ENCODE data around the gene STPG4.
"Not testable (repeated sequence)": the region's sequence is repeated elsewhere in the genome, so short reads cannot be mapped to it uniquely, and the experiment has no call there.

The STPG4 gene

DNA sequence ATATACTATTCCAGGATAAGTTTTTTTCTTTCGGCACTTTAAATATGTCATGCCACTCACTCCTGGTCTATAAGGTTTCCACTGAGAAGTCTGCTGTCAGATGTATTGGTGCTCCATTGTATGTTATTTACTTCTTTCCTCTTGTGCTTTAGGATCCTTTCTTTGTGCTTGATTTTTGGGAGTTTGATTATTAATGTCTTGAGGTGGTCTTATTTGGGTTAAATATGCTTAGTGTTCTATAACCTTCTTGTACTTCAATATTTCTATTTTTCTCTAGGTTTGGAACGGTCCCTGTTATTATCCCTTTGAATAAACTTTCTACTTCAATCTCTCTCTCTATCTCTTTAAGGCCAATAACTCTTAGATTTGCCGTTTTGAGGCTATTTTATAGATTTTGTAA lies 28.3 kb downstream of the STPG4 start:
- DNase-seq (ENCODE audit: low read depth in 2 of 2): no peak

DNA sequence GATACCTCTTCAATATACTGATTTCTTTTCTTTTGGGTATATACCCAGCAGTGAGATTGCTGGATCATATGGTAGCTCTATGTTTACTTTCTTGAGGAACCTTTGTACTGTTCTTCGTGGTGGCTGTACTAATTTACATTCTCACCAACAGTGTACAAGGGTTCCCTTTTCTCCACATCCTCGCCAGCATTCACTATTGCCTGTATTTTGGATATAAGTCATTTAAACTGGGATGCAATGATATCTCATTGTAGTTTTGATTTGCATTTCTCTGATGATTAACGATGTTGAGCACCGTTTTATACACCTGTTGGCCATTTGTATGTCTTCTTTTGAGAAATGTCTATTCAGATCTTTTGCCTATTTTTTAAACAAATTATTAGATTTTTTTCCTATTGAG lies 30.4 kb downstream of the STPG4 start:
- DNase-seq (ENCODE audit: low read depth in 2 of 2): not testable (repeated sequence)

DNA sequence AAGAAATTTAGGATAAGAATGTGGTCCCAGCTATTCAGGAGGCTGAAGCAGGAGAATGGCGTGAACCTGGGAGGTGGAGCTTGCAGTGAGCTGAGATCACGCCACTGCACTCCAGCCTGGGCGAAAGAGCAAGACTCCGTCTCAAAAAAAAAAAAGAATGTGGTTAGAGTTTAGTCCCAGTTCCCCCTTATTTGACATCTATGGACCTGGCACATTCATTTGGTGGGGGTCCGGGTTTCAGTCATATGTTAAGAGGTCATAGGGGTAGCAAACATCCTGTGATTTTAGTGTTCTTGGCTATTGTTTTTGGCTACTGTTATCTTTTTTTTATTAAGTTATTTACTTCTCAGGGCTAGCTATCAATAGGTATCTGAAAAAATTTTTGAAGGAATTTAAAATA lies 34.7 kb downstream of the STPG4 start:
- DNase-seq (ENCODE audit: low read depth in 2 of 2): not testable (repeated sequence)

DNA sequence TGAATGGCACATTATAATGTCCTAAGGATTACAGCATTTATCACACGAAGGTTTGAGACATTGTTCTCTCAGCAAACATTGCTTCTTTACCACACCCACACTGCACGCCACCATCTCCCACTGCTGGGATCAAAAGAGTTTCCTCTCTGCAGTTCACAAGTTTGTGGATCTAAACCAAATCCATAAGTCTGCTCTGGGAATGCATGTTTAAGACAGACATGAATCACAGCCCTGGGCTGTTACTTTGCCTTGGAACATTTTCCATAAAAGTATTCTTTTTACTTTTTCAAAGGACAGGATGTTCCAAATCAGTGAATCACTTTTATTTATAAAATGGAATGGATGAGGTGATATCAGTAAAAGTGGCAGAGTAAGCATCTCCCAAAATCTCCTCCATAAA lies 36.1 kb downstream of the STPG4 start:
- DNase-seq (ENCODE audit: low read depth in 2 of 2): no peak

DNA sequence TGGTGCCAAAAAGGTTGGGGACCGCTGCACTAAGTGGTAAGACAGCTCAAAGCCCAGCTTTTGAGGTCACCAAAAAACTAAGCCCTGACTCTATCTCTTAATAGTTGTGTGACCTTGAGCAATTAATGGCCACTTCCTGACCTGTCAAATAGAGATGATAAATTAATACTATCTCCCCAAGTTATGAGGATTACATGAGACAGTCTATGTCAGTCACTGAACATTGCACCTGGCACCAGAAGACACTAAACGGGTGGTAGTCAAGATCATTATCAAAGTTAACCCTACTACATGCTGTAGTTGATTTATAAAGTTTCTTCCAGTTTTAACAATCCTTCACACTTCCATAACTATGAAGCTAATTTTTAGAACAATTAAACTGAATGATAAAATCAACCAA lies 36.5 kb downstream of the STPG4 start:
- no peak for DNase-seq (ENCODE audit: low read depth in 2 of 2)

DNA sequence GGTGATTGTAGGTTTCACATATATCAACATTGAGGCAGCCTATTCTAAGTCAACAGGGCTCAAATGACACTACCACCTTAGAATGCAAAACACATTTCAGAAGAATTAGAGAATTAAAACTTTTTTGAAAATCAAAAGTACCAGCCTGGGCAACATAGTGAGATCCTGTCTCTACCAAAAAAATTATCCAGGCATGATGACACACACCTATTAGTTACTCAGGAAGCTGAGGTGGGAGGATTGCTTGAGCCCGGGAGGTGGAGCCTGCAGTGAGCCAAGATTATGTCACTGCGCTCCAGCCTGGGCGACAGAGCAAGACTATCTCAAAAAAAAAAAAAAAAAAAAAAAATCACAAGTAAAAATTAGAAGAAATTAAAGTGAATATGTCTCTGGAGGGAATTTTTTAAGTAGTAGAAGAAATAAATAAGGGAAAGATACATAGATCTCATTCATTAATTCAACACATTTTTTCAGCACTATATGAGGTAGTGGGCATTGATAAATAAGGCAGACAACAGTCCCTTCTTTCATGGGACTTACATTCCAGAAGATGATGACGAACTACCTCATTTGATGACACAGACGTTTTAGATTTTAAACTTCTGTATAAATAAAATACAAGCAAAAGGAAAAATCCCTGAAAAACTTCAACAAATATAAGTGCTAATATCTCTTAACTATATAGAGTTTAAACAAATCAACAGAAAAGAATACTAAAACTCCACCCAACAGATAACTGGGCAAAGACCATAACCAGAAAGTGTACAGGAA lies 42.3 kb downstream of the STPG4 start:
- no peak for DNase-seq (ENCODE audit: low read depth in 2 of 2)

DNA sequence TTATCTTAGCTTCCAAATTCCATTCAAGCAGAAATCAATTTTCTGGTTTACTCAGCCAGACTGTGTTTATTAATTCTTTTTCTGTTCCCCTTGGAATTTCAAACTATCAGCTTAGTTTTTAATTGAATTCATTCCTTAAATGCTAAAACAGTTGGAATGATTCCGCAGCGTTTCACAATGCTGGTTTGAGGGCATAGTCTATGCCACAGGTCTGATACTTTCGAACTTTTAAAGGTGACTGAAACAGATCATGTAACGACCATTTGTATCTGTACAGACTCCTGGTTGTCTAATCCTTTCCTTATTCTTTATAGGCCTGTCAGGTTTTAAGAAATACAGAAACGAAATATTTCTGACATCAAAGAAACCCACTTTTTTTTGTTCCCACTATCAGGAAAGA lies 45.4 kb downstream of the STPG4 start:
- no peak for DNase-seq (ENCODE audit: low read depth in 2 of 2)

DNA sequence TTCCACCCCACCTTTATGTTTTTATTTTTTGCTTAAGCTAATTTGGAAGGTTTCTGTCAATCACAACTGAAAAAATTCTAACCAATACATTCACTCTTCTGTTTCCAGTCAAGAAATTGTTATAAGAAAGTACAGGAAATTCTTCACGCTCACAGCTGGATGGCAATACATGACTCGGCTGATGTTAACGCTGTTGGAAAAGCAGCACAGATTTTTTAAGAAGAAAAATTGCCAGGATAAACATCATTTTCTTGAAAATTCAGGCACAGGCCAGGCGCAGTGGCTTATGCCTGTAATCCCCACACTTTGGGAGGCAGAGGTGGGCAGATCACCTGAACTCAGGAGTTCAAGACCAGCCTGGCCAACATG lies 46.1 kb downstream of the STPG4 start:
- no peak for DNase-seq (ENCODE audit: low read depth in 2 of 2)

DNA sequence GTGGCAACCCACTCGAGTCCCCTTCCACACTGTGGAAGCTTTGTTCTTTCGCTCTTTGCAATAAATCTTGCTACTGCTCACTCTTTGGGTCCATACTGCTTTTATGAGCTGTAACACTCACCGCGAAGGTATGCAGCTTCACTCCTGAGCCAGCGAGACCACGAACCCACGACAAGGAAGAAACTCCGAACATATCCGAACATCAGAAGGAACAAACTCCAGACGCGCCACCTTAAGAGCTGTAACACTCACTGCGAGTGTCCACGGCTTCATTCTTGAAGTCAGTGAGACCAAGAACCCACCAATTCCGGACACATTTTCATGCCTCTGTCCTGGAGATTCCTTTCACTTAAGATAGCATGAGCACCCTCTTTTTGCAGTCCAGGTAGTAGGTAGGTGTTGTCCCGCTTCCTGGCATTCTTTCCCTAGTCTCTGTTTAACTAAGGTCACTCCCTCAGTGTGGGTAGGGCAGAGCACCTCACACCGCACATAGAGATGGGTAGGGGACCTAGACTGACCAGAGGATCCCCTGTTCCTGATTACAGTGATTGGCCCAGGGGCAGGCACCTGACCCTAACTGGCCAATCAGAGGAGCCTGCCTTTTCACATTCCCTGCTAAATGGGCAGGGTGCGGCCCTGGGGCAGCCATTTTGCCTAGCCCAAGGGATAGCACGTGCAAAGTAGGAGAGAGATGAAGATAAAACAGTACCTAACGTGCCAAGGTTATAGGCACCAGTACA lies 46.7 kb downstream of the STPG4 start:
- not testable (repeated sequence) for DNase-seq (ENCODE audit: low read depth in 2 of 2)

DNA sequence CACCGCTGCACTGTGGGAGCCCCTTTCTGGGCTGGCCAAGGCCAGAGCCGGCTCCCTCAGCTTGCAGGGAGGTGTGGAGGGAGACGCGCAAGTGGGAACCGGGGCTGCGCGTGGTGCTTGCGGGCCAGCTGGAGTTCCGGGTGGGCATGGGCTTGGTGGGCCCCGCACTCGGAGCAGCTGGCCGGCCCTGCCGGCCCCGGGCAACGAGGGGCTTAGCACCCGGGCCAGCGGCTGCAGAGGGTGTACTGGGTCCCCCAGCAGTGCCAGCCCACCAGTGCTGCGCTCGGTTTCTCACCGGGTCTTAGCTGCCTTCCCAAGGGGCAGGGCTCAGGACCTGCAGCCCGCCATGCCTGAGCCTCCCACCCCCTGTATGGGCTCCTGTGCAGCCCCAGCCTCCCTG lies 47.9 kb downstream of the STPG4 start:
- not testable (repeated sequence) for DNase-seq (ENCODE audit: low read depth in 2 of 2)

DNA sequence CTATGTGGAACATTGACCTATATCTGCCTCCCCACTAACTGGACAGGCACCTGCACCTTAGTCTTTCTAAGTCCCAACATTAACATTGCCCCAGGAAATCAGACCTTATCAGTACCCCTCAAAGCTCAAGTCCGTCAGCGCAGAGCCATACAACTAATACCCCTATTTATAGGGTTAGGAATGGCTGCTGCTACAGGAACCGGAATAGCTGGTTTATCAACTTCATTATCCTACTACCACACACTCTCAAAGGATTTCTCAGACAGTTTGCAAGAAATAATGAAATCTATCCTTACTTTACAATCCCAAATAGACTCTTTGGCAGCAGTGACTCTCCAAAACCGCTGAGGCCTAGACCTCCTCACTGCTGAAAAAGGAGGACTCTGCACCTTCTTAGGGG lies 48.9 kb downstream of the STPG4 start:
- not testable (repeated sequence) for DNase-seq (ENCODE audit: low read depth in 2 of 2)

DNA sequence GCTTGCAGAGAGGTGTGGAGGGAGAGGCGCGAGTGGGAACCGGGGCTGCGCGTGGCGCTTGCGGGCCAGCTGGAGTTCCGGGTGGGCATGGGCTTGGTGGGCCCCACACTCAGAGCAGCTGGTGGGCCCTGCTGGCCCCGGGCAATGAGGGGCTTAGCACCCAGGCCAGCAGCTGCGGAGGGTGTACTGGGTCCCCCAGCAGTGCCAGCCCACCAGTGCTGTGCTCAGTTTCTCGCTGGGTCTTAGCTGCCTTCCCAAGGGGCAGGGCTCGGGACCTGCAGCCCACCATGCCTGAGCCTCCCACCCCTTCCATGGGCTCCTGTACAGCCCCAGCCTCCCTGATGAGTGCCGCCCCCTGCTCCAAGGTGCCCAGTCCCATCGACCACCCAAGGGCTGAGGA lies 55.4 kb downstream of the STPG4 start:
- DNase-seq (ENCODE audit: low read depth in 2 of 2): not testable (repeated sequence)

DNA sequence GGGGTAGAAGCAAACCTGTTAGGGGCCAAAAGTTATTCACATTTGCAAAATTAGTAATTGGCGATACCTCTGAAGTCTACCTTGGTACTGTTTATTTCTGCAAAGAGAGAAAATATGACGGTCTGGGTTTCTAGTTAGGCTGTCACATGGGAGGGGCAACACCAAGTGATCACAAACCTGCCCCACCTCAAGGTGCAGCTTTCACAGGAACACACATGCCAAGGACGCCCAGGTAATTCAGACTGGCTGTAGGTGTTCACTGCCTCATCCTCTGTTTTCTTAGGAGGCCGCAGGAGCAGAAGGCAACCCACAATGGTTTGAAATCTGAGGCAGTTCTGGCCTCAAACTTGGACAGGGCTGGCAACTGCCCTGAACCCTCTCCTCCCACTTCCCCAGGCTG lies 56.2 kb downstream of the STPG4 start:
- no peak for DNase-seq (ENCODE audit: low read depth in 2 of 2)

DNA sequence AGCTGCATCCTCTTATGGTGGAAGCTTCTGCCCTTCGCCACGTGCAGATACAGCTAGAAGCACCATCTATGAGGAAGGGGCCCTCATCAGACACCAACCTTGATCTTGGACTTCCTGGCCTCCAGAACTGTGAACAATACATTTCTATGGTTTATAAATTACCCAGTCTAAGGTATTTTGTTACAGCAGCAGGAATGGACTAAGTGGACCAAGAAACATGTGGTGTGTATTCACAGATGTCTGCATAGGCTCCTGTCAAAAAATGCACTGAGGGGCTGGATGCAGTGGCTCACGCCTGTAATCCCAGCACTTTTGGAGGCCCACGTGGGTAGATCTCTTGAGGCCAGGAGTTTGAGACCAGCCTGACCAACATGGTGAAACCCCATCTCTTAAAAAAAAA lies 57.5 kb downstream of the STPG4 start:
- DNase-seq (ENCODE audit: low read depth in 2 of 2): no peak

DNA sequence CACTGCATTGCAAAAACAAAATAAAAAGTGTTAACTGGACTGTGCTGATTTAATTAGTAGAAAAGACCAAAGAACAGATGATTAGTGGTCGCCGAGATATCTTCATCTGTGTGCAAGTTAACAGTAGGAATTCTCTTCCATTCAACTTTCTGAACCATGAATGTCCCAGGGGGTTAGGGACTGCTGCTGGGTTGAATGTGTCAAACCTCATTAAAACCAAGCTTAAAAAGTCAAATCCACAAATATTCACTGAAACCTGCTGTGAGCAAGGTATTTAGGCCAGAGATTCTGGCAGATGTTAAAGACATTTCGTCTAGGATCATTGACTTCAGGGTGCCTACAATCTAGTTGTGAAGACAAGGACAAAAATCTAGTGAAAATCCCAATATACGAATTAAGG lies 58.7 kb downstream of the STPG4 start:
- DNase-seq (ENCODE audit: low read depth in 2 of 2): no peak

DNA sequence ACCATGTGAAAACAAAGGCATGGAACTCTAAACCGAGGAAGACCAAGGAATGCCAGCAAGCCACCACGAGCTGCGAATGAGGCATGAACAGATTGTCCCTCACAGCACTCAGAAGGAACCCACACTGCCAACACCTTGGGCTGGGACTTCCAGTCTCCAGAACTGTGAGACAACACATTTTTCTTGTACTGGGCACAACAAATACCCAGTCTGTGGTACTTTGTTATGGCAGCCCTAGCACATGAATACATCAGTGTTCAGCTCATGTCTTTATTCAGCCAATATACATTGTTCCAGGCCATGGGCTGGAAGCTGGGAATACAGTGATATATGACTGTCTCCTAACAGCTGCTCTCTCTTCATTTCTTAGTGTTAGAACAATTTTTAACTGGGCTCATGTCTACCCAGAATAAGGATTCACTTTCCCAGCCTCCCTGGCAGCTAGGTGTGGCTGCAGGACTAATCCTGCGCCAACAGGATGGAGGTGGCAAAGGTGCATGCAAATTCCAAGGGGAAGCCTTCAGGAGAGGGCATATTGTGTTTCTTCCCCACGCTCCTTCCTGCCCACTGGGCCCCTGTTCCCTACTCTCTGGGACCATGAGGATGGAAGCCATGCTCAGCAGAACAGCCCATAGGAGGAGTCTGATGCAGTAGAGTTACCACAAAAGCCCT lies 59.6 kb downstream of the STPG4 start:
- no peak for DNase-seq (ENCODE audit: low read depth in 2 of 2)

DNA sequence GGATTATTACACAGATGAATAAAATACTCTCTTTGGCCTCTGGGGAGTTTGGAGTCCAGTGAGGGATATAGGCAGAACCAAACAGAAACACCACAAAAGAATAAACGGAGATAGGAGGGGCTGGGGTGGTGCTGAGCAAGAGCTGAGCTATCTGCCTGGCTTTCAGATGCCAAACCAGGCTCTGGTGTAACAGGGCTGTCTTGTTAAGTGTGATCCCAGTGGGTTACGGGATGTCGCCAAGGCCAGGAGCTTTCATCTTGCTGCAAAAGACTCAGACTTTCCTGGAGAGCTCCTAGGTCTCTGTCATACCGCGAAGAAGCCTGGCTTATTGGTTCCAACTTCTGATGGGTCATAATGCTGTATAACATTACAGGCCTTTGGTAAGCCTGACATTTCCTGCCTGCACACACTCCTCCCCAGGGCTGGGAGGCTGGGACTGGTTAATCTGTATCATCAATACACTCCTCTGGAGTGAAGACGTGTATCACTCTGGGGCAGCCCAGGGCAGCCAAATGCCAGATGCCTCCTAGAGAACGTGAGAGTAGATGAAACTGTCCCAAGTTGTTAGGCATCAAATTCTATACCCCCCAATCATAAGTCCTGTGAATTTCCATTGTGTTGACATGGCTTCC lies 60.5 kb downstream of the STPG4 start:
- DNase-seq (ENCODE audit: low read depth in 2 of 2): no peak

DNA sequence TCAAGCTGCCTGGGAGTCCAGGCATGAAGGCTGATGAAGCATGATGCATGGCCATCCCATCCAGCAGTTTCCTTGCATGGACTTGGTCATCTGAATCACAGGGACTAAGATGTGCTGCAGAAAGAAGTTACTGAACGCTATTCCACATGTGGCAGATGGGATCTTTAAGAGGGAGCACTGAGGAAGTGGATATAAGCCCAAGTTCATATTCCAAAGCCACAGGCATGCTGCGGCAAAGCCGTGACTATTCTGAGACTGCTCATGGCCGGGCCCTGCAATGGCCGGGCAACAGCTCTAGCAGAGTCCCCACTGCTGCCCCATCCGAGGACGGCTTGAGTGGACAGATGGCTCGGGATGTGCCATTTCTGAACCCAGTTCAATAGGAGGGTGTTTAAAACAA lies 61.5 kb downstream of the STPG4 start:
- no peak for DNase-seq (ENCODE audit: low read depth in 2 of 2)

DNA sequence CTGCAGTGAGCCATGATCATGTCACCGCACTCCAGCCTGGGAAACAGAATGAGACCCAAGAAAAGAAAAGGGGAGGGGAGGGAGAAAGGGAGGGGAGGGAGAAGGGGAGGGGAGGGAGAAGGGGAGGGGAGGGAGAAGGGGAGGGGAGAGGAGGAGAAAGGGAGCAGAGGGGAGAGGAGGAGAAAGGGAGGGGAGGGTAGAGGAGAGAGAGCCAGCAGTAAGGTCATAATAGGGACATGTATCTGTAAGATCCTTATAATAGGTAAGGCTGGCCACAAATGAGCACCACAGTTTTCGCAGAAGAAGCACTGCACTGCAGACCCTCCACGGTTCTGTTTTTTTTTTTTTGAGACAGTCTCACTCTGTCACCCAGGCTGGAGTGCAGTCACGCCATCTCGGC lies 62.6 kb downstream of the STPG4 start:
- DNase-seq (ENCODE audit: low read depth in 2 of 2): no peak

DNA sequence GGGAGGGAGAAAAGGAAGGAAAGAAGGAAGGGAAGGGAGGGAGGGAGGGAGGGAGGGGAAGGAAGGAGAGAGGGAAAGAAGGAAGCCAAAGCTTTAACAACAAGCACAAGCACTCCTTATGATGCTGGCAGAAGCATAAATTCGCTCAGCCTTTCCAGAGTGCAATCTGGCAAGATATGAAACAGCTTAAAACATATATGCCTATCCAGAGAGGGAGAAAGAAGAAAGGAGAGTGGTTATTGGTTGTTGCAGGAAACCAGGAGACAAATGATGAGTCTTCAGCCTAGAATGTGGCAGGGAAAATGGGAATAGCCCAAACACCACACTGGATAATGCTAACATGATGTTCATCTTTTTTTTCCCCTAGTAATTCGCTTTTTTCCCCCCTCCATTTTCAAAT lies 64.0 kb downstream of the STPG4 start:
- DNase-seq (ENCODE audit: low read depth in 2 of 2): no peak

DNA sequence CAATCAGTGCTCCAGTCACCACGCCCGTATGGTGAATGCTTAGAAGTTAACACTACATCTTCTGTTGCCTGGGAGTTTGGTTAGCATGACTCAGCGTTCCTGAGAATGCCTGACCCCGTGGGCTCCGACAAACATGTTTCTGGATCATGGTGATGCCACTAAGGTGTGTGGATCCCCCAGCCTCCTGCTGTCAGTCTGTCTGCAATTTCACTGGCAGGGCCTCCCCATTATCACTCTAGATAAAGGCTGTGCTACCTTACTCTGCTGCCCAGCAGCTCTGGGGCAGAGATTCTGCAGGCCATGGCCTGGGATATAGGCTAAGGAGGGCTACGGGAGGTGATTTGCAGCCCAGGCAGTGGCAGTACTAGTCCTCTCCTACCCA lies 66.0 kb downstream of the STPG4 start:
- no peak for DNase-seq (ENCODE audit: low read depth in 2 of 2)

DNA sequence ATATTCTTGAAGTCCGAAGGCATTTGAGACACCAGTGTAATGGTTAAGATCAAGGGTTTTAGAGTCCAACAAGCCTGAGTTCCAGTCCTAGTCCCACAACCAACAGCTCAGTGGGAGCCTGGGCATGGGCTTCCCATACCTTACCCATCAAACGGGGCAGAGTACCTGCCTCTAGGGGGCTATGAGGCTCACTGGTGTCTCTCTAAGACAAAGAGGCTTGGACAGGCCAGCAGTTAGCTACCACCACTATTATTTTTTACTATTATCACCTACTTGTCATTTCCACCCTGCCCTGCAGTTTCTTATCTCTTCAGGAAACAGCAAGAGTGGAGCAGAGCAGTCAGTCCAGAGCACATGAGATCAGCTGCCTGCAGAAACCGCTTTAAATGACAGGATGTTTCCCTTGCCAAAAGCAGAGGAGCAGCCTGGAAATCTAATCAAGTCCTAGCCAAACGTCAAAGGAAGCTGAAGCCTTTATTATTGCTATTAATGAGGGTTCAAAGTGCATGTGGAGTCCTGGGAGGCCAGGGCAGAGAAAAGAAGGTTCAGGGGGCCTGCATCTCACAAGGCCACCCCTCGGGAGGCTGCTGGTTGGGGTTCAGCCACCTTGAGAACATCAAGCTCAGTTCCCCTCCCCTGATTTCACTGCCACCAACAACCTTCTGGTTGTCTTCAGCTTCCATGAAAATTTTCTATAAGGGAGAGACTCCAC lies 66.6 kb downstream of the STPG4 start:
- DNase-seq (ENCODE audit: low read depth in 2 of 2): no peak

All from stimulated activated CD4-positive, alpha-beta T cell treated with anti-CD3 and anti-CD28 coated beads, Interleukin-4, amount 100 ng/mL, for 48 hours (primary cell).